ENCODE data around the gene GDNF. TPM values are rescaled to one million over a fixed set of nuclear protein-coding genes. Genes with fewer than 3 reads are reported as not detected.

GDNF gene
- total RNA-seq, 4 donors from 2014 or later: 1.5 to 6.0 (median 2.1) TPM

DNA sequence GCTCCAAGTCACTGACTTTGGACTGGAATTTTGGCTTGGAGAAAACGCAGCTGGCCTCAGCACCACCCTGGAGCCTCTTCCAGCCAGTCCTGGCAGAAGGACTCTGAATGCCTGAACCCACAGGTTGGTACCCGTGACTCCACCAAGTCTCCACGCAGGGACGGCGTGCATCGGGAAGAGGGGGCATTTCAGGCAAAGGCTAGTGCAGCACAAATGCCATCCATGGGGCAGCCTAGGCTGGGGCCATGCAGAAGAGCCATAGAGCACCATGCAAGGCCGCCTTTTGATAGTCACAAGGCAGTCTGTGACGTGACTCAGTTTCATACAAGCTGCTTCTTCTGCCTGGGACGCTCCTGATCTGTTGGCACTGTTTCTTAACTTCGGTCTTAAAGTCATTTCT lies 28.0 kb downstream of the GDNF start:
- in situ Hi-C loops (cut with MboI; ENCODE audit: low sequenced_read_pairs in 4 of 4): no loop called here
- ATAC-seq (peak; percentile 77 to 88), DNase-seq (peak; percentile 23 to 55)
- Histone ChIP-seq H3K27me3 (no peaks in the 10 kb centered on the region), H3K9me3 (no peaks in the 10 kb centered on the region), H3K4me1 (peaks cover 0 to 18% of the 10 kb centered on the region in 2 donors), H3K36me3 (peaks cover 0 to 5% of the 10 kb centered on the region in 2 donors), H3K4me3 (no peak overlapping the region), H3K27ac (peak overlapping the region; percentile 54 to 87 (median 70))
- intact Hi-C loops (cut with DNase I; ENCODE audit: low total_unique reads): loop anchor here (1.0 kb wide), 1 partner anchor 89 kb away; no protein-coding TSS in a partner anchor
- TF ChIP-seq, protein P1, sequence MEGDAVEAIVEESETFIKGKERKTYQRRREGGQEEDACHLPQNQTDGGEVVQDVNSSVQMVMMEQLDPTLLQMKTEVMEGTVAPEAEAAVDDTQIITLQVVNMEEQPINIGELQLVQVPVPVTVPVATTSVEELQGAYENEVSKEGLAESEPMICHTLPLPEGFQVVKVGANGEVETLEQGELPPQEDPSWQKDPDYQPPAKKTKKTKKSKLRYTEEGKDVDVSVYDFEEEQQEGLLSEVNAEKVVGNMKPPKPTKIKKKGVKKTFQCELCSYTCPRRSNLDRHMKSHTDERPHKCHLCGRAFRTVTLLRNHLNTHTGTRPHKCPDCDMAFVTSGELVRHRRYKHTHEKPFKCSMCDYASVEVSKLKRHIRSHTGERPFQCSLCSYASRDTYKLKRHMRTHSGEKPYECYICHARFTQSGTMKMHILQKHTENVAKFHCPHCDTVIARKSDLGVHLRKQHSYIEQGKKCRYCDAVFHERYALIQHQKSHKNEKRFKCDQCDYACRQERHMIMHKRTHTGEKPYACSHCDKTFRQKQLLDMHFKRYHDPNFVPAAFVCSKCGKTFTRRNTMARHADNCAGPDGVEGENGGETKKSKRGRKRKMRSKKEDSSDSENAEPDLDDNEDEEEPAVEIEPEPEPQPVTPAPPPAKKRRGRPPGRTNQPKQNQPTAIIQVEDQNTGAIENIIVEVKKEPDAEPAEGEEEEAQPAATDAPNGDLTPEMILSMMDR (IDR thresholded peaks at IDR 0.05 in 4 of 5, conservative IDR thresholded peaks at IDR 0.05 in 1 of 5): no peak
- TF ChIP-seq POLR2A (IDR thresholded peaks at IDR 0.05): no peak

DNA sequence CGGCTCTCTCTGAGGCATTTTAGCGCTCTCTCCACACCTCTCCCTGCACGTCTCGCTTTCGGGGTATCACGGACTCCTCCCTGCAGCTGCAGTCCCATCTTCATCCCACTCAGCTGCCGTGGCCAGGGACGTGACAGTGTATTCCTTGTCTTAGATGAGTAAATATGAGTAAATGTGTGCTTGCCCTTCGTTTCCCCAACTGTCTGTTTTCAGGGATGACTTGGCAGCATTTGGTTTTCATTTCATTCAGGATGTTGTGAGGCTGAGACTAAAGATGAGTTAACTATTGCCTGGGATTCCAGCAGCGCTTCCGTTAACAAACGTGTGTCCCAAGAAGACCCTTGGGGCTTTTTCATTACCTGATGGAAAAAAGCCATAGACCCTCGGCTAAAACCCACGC lies 29.5 kb downstream of the GDNF start:
- Histone ChIP-seq H3K27me3 (no peaks in the 10 kb centered on the region), H3K4me1 (peaks cover 0 to 18% of the 10 kb centered on the region in 2 donors), H3K9me3 (no peaks in the 10 kb centered on the region), H3K4me3 (no peak overlapping the region), H3K36me3 (peaks cover 0 to under 1% of the 10 kb centered on the region in 2 donors), H3K27ac (peak overlapping the region in 1 of 4 donors; percentile 87)
- DNase-seq (no peak), ATAC-seq (no peak)
- in situ Hi-C loops (cut with MboI; ENCODE audit: low sequenced_read_pairs in 4 of 4): no loop called here
- TF ChIP-seq, protein P1 (IDR thresholded peaks at IDR 0.05 in 4 of 5, conservative IDR thresholded peaks at IDR 0.05 in 1 of 5): no peak
- TF ChIP-seq POLR2A (IDR thresholded peaks at IDR 0.05): no peak
- intact Hi-C loops (cut with DNase I; ENCODE audit: low total_unique reads): no loop called here

DNA sequence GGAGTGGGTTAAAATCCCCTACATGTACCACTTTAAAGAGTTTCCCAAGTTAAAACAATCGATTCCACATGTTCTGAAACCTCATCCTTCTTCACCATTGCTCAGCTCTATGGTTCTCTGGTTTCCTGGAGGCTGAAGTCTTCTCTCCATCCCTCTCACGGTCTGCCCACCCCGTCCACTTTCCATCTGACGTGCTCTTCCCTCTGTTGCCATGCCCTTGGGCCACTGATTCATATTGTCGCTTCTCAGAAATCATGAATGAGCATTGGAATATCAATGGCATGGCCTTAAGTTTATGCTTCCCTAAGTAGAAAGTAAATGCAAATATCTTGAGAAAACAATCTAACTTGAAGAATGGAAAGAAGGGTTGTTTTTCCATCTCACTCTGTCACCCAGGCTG lies 30.9 kb downstream of the GDNF start:
- no peak for TF ChIP-seq POLR2A (IDR thresholded peaks at IDR 0.05)
- TF ChIP-seq, protein P1 (IDR thresholded peaks at IDR 0.05 in 4 of 5, conservative IDR thresholded peaks at IDR 0.05 in 1 of 5): no peak
- in situ Hi-C loops (cut with MboI; ENCODE audit: low sequenced_read_pairs in 4 of 4) (no loop called here), intact Hi-C loops (cut with DNase I; ENCODE audit: low total_unique reads) (no loop called here)
- Histone ChIP-seq H3K4me3 (no peak overlapping the region), H3K36me3 (no peaks in the 10 kb centered on the region), H3K9me3 (no peaks in the 10 kb centered on the region), H3K4me1 (peaks cover 0 to 18% of the 10 kb centered on the region in 2 donors), H3K27me3 (no peaks in the 10 kb centered on the region), H3K27ac (no peak overlapping the region)
- no peak for DNase-seq
- no peak for ATAC-seq

DNA sequence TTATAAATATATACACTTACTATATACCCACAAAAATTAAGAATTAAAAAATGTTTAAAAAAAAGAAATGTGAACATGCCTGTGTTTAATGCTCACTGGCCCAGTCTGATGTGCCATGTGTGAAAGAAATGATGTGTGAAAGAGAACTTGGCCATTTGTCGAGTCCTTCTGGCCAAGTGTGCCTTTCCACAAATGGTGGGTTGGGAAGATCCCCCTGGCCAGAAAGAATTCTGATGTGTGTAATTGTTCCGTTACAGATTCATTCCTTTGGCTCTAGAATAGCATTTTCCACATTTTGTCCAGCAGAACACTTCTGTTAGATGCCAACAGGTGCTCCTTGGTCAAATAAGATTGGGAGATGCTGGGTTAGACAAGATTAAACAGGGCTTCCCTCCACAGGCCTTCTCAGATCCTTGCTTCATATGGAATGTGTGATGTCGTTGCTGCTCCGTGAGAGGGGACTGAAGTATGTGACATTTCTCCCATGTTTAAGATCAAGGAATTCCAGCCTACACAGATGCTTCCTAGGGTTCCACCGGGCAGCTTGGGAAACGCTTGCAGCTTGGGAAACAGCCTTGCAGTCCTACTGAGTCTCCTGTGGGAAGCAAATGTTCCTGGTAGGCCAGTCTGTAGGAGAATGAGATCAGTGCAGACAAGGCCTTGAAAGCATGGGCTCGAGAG lies 32.1 kb downstream of the GDNF start:
- no peak for DNase-seq
- no peak overlapping the region for H3K27ac ChIP-seq
- no peaks in the 10 kb centered on the region for H3K36me3 ChIP-seq
- H3K4me3 ChIP-seq: no peak overlapping the region
- no peak for ATAC-seq
- intact Hi-C loops (cut with DNase I; ENCODE audit: low total_unique reads) (no loop called here), in situ Hi-C loops (cut with MboI; ENCODE audit: low sequenced_read_pairs in 4 of 4) (no loop called here)
- TF ChIP-seq, protein P1 (IDR thresholded peaks at IDR 0.05 in 4 of 5, conservative IDR thresholded peaks at IDR 0.05 in 1 of 5): no peak
- no peak for TF ChIP-seq POLR2A (IDR thresholded peaks at IDR 0.05)
- no peaks in the 10 kb centered on the region for H3K9me3 ChIP-seq
- no peaks in the 10 kb centered on the region for H3K27me3 ChIP-seq
- H3K4me1 ChIP-seq: peaks cover 0 to 18% of the 10 kb centered on the region in 2 donors

Data from gastrocnemius medialis (tissue), 4 donors.